ENCODE data around the gene REV1. TPM values are rescaled to one million over a fixed set of nuclear protein-coding genes. Genes with fewer than 3 reads are reported as not detected.

REV1 gene
- total and polyA plus RNA-seq, 4 donors: 13.7 to 165 (median 34.5) TPM

- WGBS, 2 donors: 95 to 97% methylated on average over 2 of the region's 2 CpGs
- H3K4me3 ChIP-seq: no peak overlapping the region
- H3K27ac ChIP-seq (ENCODE audit: low read depth in 1 of 2, low read length in 1 of 2): no peak overlapping the region
- no peaks in the 10 kb centered on the region for H3K27me3 ChIP-seq (ENCODE audit: control insufficient read depth in 3 of 3, insufficient read depth in 3 of 3, low read length in 2 of 3)
- peaks cover 9 to 39% (median 23%) of the 10 kb centered on the region in 4 donors for H3K36me3 ChIP-seq (ENCODE audit: control insufficient read depth in 4 of 4, insufficient read depth in 4 of 4, low read length in 4 of 4)
- ATAC-seq (ENCODE audit: insufficient read depth, low FRiP score) (no peak), DNase-seq (no peak)
- TF ChIP-seq, protein P1, sequence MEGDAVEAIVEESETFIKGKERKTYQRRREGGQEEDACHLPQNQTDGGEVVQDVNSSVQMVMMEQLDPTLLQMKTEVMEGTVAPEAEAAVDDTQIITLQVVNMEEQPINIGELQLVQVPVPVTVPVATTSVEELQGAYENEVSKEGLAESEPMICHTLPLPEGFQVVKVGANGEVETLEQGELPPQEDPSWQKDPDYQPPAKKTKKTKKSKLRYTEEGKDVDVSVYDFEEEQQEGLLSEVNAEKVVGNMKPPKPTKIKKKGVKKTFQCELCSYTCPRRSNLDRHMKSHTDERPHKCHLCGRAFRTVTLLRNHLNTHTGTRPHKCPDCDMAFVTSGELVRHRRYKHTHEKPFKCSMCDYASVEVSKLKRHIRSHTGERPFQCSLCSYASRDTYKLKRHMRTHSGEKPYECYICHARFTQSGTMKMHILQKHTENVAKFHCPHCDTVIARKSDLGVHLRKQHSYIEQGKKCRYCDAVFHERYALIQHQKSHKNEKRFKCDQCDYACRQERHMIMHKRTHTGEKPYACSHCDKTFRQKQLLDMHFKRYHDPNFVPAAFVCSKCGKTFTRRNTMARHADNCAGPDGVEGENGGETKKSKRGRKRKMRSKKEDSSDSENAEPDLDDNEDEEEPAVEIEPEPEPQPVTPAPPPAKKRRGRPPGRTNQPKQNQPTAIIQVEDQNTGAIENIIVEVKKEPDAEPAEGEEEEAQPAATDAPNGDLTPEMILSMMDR (IDR thresholded peaks at IDR 0.05; ENCODE audit: control extremely low read depth, extremely low read depth): no peak
- H3K9me3 ChIP-seq (ENCODE audit: control insufficient read depth in 4 of 4, insufficient read depth in 3 of 4, low read length in 3 of 4): peaks cover 0 to 2% (median 0%) of the 10 kb centered on the region in 4 donors
- no peak overlapping the region for H3K9ac ChIP-seq (ENCODE audit: insufficient read depth in 1 of 2, low read length in 2 of 2)
- H3K4me1 ChIP-seq (ENCODE audit: control insufficient read depth in 5 of 5, insufficient read depth in 5 of 5, low read length in 5 of 5): no peaks in the 10 kb centered on the region
Measured at GRCh38 chr2:99382143-99382542, 107.7 kb downstream of the REV1 start.

DNA sequence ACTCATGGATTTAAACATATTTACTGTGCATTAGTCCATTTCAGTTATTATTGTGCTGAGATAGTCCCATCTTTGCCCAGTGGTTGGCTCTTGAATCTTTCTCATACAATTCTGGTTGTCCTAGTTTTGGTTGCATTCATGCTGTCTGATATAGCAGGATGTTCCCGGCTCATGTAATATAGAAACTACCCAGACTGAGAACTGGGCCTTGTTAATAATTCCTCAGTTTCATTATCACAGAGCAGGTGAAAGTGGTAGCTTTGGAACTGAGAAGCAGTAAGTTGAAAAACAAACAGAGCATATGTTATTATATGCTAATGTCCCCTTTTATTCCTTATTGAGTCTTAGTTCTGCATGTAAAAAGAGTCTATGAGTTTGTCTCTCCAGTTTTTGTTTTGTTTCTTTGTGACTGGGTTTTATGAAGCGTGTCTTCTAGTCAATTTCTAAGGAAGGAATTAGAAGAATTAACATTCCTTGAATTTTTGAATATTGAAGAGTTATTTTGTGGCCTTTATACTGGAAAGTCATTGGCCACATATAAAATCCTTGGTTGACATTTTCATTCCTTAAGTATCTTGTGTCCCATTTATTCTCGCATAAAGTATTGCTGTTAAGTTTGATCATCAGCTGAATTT lies 109.3 kb downstream of the REV1 start:
- no peak for ATAC-seq (ENCODE audit: insufficient read depth, low FRiP score)
- DNase-seq: no peak
- TF ChIP-seq, protein P1 (IDR thresholded peaks at IDR 0.05; ENCODE audit: control extremely low read depth, extremely low read depth): no peak
- 89 to 93% methylated on average over 3 of the region's 3 CpGs for WGBS, 2 donors
- H3K4me1 ChIP-seq (ENCODE audit: control insufficient read depth in 5 of 5, insufficient read depth in 5 of 5, low read length in 5 of 5): no peaks in the 10 kb centered on the region
- H3K27me3 ChIP-seq (ENCODE audit: control insufficient read depth in 3 of 3, insufficient read depth in 3 of 3, low read length in 2 of 3): no peaks in the 10 kb centered on the region
- no peak overlapping the region for H3K27ac ChIP-seq (ENCODE audit: low read depth in 1 of 2, low read length in 1 of 2)
- peaks cover 4 to 41% (median 29%) of the 10 kb centered on the region in 4 donors for H3K36me3 ChIP-seq (ENCODE audit: control insufficient read depth in 4 of 4, insufficient read depth in 4 of 4, low read length in 4 of 4)
- H3K9me3 ChIP-seq (ENCODE audit: control insufficient read depth in 4 of 4, insufficient read depth in 3 of 4, low read length in 3 of 4): peaks cover 0 to 2% (median 0%) of the 10 kb centered on the region in 4 donors
- H3K4me3 ChIP-seq: no peak overlapping the region
- H3K9ac ChIP-seq (ENCODE audit: insufficient read depth in 1 of 2, low read length in 2 of 2): no peak overlapping the region

GRCh38 chr2:99377879-99378278 lies 111.9 kb downstream of the REV1 start:
- peaks cover 11 to 50% (median 27%) of the 10 kb centered on the region in 4 donors for H3K36me3 ChIP-seq (ENCODE audit: control insufficient read depth in 4 of 4, insufficient read depth in 4 of 4, low read length in 4 of 4)
- H3K9me3 ChIP-seq (ENCODE audit: control insufficient read depth in 4 of 4, insufficient read depth in 3 of 4, low read length in 3 of 4): peaks cover 0 to 3% (median 0%) of the 10 kb centered on the region in 4 donors
- no peaks in the 10 kb centered on the region for H3K4me1 ChIP-seq (ENCODE audit: control insufficient read depth in 5 of 5, insufficient read depth in 5 of 5, low read length in 5 of 5)
- TF ChIP-seq, protein P1 (IDR thresholded peaks at IDR 0.05; ENCODE audit: control extremely low read depth, extremely low read depth): no peak
- H3K27me3 ChIP-seq (ENCODE audit: control insufficient read depth in 3 of 3, insufficient read depth in 3 of 3, low read length in 2 of 3): no peaks in the 10 kb centered on the region
- ATAC-seq (ENCODE audit: insufficient read depth, low FRiP score) (no peak), DNase-seq (no peak)
- H3K27ac ChIP-seq (ENCODE audit: low read depth in 1 of 2, low read length in 1 of 2): no peak overlapping the region
- H3K4me3 ChIP-seq: no peak overlapping the region
- 86 to 95% methylated on average over 1 of the region's 1 CpG for WGBS, 2 donors
- no peak overlapping the region for H3K9ac ChIP-seq (ENCODE audit: insufficient read depth in 1 of 2, low read length in 2 of 2)

Measured in lung (tissue), 12 donors.